ENCODE data around the gene SLC16A8. TPM values are rescaled to one million over a fixed set of nuclear protein-coding genes. Genes with fewer than 3 reads are reported as not detected.
A peak's percentile ranks its signal among the peaks of the same experiment; 100 is the strongest.

The SLC16A8 gene
- total RNA-seq, 4 donors from 2014 or later: not detected

DNA sequence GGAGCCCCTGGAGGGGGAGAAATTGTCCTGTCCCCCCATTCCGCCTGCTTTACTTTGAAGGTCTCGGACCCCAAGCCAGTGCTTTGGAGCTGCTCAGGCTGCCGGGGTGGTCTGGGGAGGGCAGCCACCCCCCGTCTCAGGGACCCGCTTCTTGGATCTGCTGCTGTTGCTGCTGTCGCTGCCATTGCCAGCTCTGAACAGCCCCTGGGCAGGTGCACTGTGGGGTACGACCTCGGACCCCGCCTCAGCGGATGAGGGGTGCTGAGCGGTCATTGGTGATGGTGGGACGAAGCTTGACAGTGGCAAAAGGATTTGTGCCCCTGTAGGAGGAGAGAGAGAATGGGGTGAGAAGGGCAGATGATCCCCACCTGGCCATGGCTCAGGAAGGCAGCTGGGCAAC lies 1.1 kb upstream of the SLC16A8 start:
- WGBS, 2 donors (ENCODE audit: low coverage in 1 of 2): 95% methylated on average over 12 of the region's 12 CpGs; no CpG with 5 or more reads in 1 of the 2 donors
- H3K9me3 ChIP-seq: no peaks in the 10 kb centered on the region
- in situ Hi-C loops (cut with MboI; ENCODE audit: low pct_ligation_motif_present in 1 of 4, low pct_unique_long_range_greater_than_20kb in 1 of 4, low sequenced_read_pairs in 3 of 4): no loop called here
- no peak overlapping the region for H3K27ac ChIP-seq
- peaks cover 4 to 31% (median 25%) of the 10 kb centered on the region in 4 donors for H3K4me1 ChIP-seq
- H3K4me3 ChIP-seq: no peak overlapping the region
- peaks cover 41% of the 10 kb centered on the region for H3K27me3 ChIP-seq
- TF ChIP-seq POLR2A (IDR thresholded peaks at IDR 0.05) (no peak), POLR2AphosphoS5 (IDR thresholded peaks at IDR 0.05) (no peak), EP300 (IDR thresholded peaks at IDR 0.05; ENCODE audit: low read depth) (no peak)
- TF ChIP-seq, protein P1, sequence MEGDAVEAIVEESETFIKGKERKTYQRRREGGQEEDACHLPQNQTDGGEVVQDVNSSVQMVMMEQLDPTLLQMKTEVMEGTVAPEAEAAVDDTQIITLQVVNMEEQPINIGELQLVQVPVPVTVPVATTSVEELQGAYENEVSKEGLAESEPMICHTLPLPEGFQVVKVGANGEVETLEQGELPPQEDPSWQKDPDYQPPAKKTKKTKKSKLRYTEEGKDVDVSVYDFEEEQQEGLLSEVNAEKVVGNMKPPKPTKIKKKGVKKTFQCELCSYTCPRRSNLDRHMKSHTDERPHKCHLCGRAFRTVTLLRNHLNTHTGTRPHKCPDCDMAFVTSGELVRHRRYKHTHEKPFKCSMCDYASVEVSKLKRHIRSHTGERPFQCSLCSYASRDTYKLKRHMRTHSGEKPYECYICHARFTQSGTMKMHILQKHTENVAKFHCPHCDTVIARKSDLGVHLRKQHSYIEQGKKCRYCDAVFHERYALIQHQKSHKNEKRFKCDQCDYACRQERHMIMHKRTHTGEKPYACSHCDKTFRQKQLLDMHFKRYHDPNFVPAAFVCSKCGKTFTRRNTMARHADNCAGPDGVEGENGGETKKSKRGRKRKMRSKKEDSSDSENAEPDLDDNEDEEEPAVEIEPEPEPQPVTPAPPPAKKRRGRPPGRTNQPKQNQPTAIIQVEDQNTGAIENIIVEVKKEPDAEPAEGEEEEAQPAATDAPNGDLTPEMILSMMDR (IDR thresholded peaks at IDR 0.05): no peak
- intact Hi-C loops (cut with DNase I; ENCODE audit: low total_unique reads): no loop called here
- H3K36me3 ChIP-seq: no peaks in the 10 kb centered on the region
- no peak for DNase-seq

DNA sequence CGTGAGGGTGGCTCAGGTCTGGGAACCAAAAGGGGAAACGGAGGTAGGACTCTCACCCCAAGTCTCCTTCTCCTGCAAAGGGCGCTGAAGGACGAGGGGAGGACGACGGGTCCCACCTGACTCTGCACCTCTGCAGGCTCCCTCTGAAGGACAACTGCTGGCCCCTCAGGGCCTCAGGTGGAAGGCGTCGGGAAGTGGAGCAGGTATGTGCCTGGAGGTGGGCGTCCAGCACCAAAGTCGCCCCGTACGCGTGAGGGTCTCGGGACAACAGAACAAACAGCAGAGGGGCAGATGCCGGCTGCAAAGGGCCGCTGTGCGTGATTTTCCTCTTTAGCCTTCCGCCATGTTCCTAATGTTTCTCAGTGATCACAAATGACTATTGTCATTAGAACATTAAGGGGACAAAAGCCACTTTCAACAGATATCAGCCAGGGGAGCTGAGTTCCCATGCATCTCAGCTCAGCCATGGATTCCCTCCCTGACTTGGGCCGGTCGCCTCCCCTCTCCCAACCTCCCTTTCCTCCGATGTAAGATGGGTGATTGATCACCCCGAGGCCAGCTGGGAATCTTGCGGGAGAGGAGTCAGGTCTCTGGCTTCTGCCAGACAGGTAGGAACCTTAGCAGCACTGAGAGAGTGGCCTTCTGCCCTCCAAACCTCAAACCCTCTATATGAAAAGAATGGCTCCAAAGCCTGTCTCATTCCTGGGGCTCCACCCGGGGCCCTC lies 836 bp downstream of the SLC16A8 start:
- Histone ChIP-seq H3K4me1 (peaks cover 4 to 22% (median 21%) of the 10 kb centered on the region in 4 donors), H3K27me3 (peaks cover 28% of the 10 kb centered on the region), H3K36me3 (no peaks in the 10 kb centered on the region), H3K27ac (no peak overlapping the region), H3K9me3 (no peaks in the 10 kb centered on the region), H3K4me3 (no peak overlapping the region)
- no peak for DNase-seq
- intact Hi-C loops (cut with DNase I; ENCODE audit: low total_unique reads) (no loop called here), in situ Hi-C loops (cut with MboI; ENCODE audit: low pct_ligation_motif_present in 1 of 4, low pct_unique_long_range_greater_than_20kb in 1 of 4, low sequenced_read_pairs in 3 of 4) (no loop called here)
- WGBS, 2 donors (ENCODE audit: low coverage in 1 of 2): 84% methylated on average over 24 of the region's 24 CpGs; no CpG with 5 or more reads in 1 of the 2 donors
- TF ChIP-seq POLR2AphosphoS5 (IDR thresholded peaks at IDR 0.05): no peak
- no peak for TF ChIP-seq POLR2A (IDR thresholded peaks at IDR 0.05)

DNA sequence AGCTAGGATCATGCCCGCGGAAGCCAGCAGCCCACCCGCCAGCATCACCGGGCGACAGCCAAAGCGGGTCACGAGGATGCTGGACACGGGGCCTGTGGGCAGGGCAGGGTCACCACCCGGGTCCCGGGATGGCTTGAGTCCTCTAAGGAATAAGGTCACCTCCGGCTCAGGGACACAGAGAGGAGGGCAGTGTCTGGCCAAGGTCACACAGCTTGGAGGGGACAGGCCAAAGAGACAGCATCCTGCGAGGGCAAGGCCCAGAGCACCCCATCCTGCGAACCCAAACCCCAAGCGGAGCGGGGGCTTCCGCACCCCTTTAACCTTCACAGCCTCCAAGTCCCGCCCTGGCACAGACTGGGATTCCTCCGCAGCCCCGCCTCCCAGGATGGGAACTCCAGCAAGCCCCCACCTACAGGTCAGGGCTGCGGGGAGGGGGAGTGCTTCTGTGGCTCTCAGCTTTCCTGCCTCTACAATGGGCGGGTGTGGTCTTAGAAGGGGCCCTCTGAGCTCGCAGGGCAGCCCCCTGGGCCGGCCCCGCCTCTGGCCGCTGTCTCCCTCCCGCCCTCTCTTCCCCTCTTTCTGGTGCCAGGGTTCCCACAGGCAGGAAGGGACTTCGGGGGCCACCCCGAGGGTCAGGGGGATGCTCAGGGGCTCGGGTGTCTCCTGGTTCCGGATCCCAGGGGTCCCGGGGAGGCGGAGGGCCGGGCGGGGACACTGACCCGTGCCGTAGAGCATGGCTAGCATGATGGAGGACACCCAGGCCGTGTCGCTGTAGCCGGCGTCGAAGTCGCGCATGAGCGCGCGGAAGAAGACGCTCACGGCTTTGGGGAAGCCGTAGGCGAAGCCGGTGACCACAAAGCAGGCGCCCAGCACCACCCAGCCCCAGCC lies 1.8 kb downstream of the SLC16A8 start:
- intact Hi-C loops (cut with DNase I; ENCODE audit: low total_unique reads) (no loop called here), in situ Hi-C loops (cut with MboI; ENCODE audit: low pct_ligation_motif_present in 1 of 4, low pct_unique_long_range_greater_than_20kb in 1 of 4, low sequenced_read_pairs in 3 of 4) (no loop called here)
- no peak overlapping the region for H3K27ac ChIP-seq
- no peaks in the 10 kb centered on the region for H3K9me3 ChIP-seq
- 22% methylated on average over 49 of the region's 52 CpGs; no CpG with 5 or more reads in 1 of the 2 donors for WGBS, 2 donors (ENCODE audit: low coverage in 1 of 2)
- peaks cover 4 to 22% (median 21%) of the 10 kb centered on the region in 4 donors for H3K4me1 ChIP-seq
- TF ChIP-seq, protein P1 (IDR thresholded peaks at IDR 0.05): no peak
- TF ChIP-seq POLR2AphosphoS5 (IDR thresholded peaks at IDR 0.05): no peak
- TF ChIP-seq POLR2A (IDR thresholded peaks at IDR 0.05): no peak
- no peak for TF ChIP-seq EP300 (IDR thresholded peaks at IDR 0.05; ENCODE audit: low read depth)
- no peak for DNase-seq
- H3K36me3 ChIP-seq: no peaks in the 10 kb centered on the region
- peaks cover 27% of the 10 kb centered on the region for H3K27me3 ChIP-seq
- H3K4me3 ChIP-seq: peak overlapping the region in 1 of 4 donors; percentile 45

DNA sequence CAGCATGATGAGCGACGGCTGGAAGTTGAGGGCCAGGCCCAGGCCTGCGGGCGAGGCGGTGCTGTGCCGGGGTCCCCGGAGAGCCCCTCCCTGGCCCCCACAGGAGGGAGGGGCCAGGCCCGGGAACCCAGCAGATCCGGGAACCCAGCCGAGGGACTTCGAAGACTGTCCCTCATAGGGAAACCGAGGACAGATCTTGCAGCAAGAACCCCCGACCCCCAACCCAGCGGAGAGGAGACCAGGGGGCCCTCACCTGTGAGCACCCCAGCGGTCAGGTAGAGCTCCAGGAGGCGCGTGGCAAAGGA lies 2.4 kb downstream of the SLC16A8 start:
- H3K4me1 ChIP-seq: peaks cover 4 to 22% (median 21%) of the 10 kb centered on the region in 4 donors
- in situ Hi-C loops (cut with MboI; ENCODE audit: low pct_ligation_motif_present in 1 of 4, low pct_unique_long_range_greater_than_20kb in 1 of 4, low sequenced_read_pairs in 3 of 4) (no loop called here), intact Hi-C loops (cut with DNase I; ENCODE audit: low total_unique reads) (no loop called here)
- DNase-seq: no peak
- WGBS, 2 donors (ENCODE audit: low coverage in 1 of 2): 19% methylated on average over 13 of the region's 17 CpGs; no CpG with 5 or more reads in 1 of the 2 donors
- no peak overlapping the region for H3K27ac ChIP-seq
- no peaks in the 10 kb centered on the region for H3K9me3 ChIP-seq
- H3K36me3 ChIP-seq: no peaks in the 10 kb centered on the region
- peak overlapping the region in 3 of 4 donors; percentile 12 to 45 (median 34) for H3K4me3 ChIP-seq
- TF ChIP-seq POLR2AphosphoS5 (IDR thresholded peaks at IDR 0.05): no peak
- TF ChIP-seq, protein P1 (IDR thresholded peaks at IDR 0.05): no peak
- TF ChIP-seq EP300 (IDR thresholded peaks at IDR 0.05; ENCODE audit: low read depth): no peak
- TF ChIP-seq POLR2A (IDR thresholded peaks at IDR 0.05): no peak
- H3K27me3 ChIP-seq: peaks cover 27% of the 10 kb centered on the region
